Fibroblast of lung (primary cell): ENCODE results near the gene PRMT5. TPM values are rescaled to one million over a fixed set of nuclear protein-coding genes. Genes with fewer than 3 reads are reported as not detected.
A peak's percentile ranks its signal among the peaks of the same experiment; 100 is the strongest.

ENCODE experiments used
- DNase-seq, 2 donors: peaks; one replicate each; pipeline versions ENCODE4 v3.0.0 to v3.0.0-alpha.2; 2010; ENCODE audit warnings: low read depth in 2 of 2
- H2AFZ ChIP-seq: 2 replicates; pipeline ENCODE4 v1.5.1; 2012; ENCODE audit warnings: low read length, control low read depth, inconsistent platforms
- H3K27ac ChIP-seq: 2 replicates; pipeline ENCODE4 v1.5.1; 2011; ENCODE audit warnings: low read length, control low read depth; ENCODE audit not compliant: insufficient read depth
- H3K27me3 ChIP-seq: 2 replicates; pipeline ENCODE4 v1.5.1; 2011; ENCODE audit warnings: mild to moderate bottlenecking, low read length; ENCODE audit not compliant: control insufficient read depth, insufficient read depth
- H3K36me3 ChIP-seq: 2 replicates; pipeline ENCODE4 v1.5.1; 2011; ENCODE audit warnings: low read length; ENCODE audit not compliant: control insufficient read depth, insufficient read depth
- H3K4me1 ChIP-seq: 2 replicates; pipeline ENCODE4 v1.5.1; 2011; ENCODE audit warnings: low read length; ENCODE audit not compliant: control insufficient read depth, insufficient read depth; ENCODE audit errors: extremely low read depth
- H3K4me2 ChIP-seq: 2 replicates; pipeline ENCODE4 v1.5.1; 2011; ENCODE audit warnings: low read length, control low read depth; ENCODE audit not compliant: insufficient read depth; ENCODE audit errors: extremely low read depth
- H3K4me3 ChIP-seq, 4 experiments: fragments of 200-600 bp in 1 of 4; sonication (generic) in 1 of 4; replicated peaks in 1 of 4; 2 replicates each; pipeline ENCODE4 v1.5.1; 2011 to 2016; ENCODE audit warnings: low read length in 4 of 4, low read depth in 3 of 4, mild to moderate bottlenecking in 3 of 4, control low read depth in 2 of 4, inconsistent platforms in 1 of 4, mixed read lengths in 1 of 4; ENCODE audit not compliant: insufficient read depth in 1 of 4; ENCODE audit errors: control extremely low read depth in 1 of 4
- H3K79me2 ChIP-seq: 2 replicates; pipeline ENCODE4 v1.5.1; 2012; ENCODE audit warnings: mild to moderate bottlenecking, low read length, inconsistent platforms; ENCODE audit not compliant: control insufficient read depth, insufficient read depth
- H3K9ac ChIP-seq: 2 replicates; pipeline ENCODE4 v1.5.1; 2011; ENCODE audit warnings: mild to moderate bottlenecking, low read length, control low read depth; ENCODE audit not compliant: insufficient read depth
- H3K9me3 ChIP-seq: 2 replicates; pipeline ENCODE4 v1.5.1; 2012; ENCODE audit warnings: low read depth, low read length; ENCODE audit not compliant: control insufficient read depth, insufficient read depth
- H4K20me1 ChIP-seq: 2 replicates; pipeline ENCODE4 v1.5.1; 2011; ENCODE audit warnings: low read length; ENCODE audit not compliant: control insufficient read depth, insufficient read depth; ENCODE audit errors: extremely low read depth
- CTCF ChIP-seq, 2 donors: IDR thresholded peaks in 1 of 2; conservative IDR thresholded peaks in 1 of 2; 1 replicate in 1 of 2; 2 replicates in 1 of 2; pipeline ENCODE4 v1.5.1; 2011 to 2012; ENCODE audit warnings: low read length in 2 of 2, control low read depth in 1 of 2, inconsistent platforms in 1 of 2, low read depth in 1 of 2, mild to moderate bottlenecking in 1 of 2
- EZH2 ChIP-seq: IDR thresholded peaks from 2 replicates; pipeline ENCODE4 v1.5.1; 2012; ENCODE audit warnings: low read length, control low read depth, mild to moderate bottlenecking; ENCODE audit errors: missing control alignments
- polyA plus RNA-seq, 2 donors: library from polyadenylated mRNA; depleted of rRNA in 1 of 2; stranded (reverse) in 1 of 2; unstranded in 1 of 2; fragments of >200 nt; gene quantifications; 2 replicates each; pipeline ENCODE4 v1.2.1, GENCODE V29; 2011 to 2012; ENCODE audit warnings: missing spikeins in 1 of 2
- total RNA-seq: library from RNA; depleted of rRNA; stranded (reverse); fragments of >200 nt; gene quantifications from 2 replicates; pipeline ENCODE4 v1.2.1, GENCODE V29; 2014

PRMT5 gene
- total and polyA plus RNA-seq, 2 donors (not counting 1 experiment from before 2014, with no cell fraction given): 54.8 to 91.7 TPM

- Histone ChIP-seq H3K4me1 (peaks cover 10% of the 10 kb centered on the region), H3K27me3 (no peaks in the 10 kb centered on the region), H3K4me3 (no peak overlapping the region), H2AFZ (no peak overlapping the region), H3K9ac (no peak overlapping the region), H3K36me3 (peaks cover 25% of the 10 kb centered on the region), H3K79me2 (no peaks in the 10 kb centered on the region), H4K20me1 (no peaks in the 10 kb centered on the region), H3K4me2 (no peak overlapping the region), H3K9me3 (no peaks in the 10 kb centered on the region), H3K27ac (no peak overlapping the region)
- no peak for DNase-seq
- TF ChIP-seq EZH2: no peak
- no peak for TF ChIP-seq CTCF (conservative IDR thresholded peaks at IDR 0.05 in 1 of 2, IDR thresholded peaks at IDR 0.05 in 1 of 2; ENCODE audit: low read depth in 1 of 2, low read length in 2 of 2)
Measured at GRCh38 chr14:22901799-22902198, 27.4 kb downstream of the PRMT5 start.

GRCh38 chr14:22900081-22900799, 28.9 kb downstream of the PRMT5 start:
- Histone ChIP-seq H2AFZ (no peak overlapping the region), H3K4me1 (peaks cover 10% of the 10 kb centered on the region), H4K20me1 (no peaks in the 10 kb centered on the region), H3K4me3 (no peak overlapping the region), H3K79me2 (no peaks in the 10 kb centered on the region), H3K4me2 (no peak overlapping the region), H3K27me3 (no peaks in the 10 kb centered on the region), H3K36me3 (peaks cover 19% of the 10 kb centered on the region), H3K9me3 (no peaks in the 10 kb centered on the region), H3K9ac (no peak overlapping the region), H3K27ac (peak overlapping the region; percentile 13)
- TF ChIP-seq EZH2: no peak
- TF ChIP-seq CTCF (conservative IDR thresholded peaks at IDR 0.05 in 1 of 2, IDR thresholded peaks at IDR 0.05 in 1 of 2; ENCODE audit: low read depth in 1 of 2, low read length in 2 of 2): peak; percentile 63 to 71
- DNase-seq: peak; percentile 66 to 81

- H3K27me3 ChIP-seq: no peaks in the 10 kb centered on the region
- DNase-seq: peak; percentile 57 to 83
- peak overlapping the region; percentile 13 for H3K4me2 ChIP-seq
- no peaks in the 10 kb centered on the region for H3K79me2 ChIP-seq
- no peak overlapping the region for H2AFZ ChIP-seq
- no peak overlapping the region for H3K4me3 ChIP-seq
- peaks cover 12% of the 10 kb centered on the region for H3K36me3 ChIP-seq
- H3K27ac ChIP-seq: peak overlapping the region; percentile 13
- H3K9ac ChIP-seq: no peak overlapping the region
- H3K9me3 ChIP-seq: no peaks in the 10 kb centered on the region
- no peak for TF ChIP-seq CTCF (conservative IDR thresholded peaks at IDR 0.05 in 1 of 2, IDR thresholded peaks at IDR 0.05 in 1 of 2; ENCODE audit: low read depth in 1 of 2, low read length in 2 of 2)
- TF ChIP-seq EZH2: no peak
- peaks cover 10% of the 10 kb centered on the region for H3K4me1 ChIP-seq
- no peaks in the 10 kb centered on the region for H4K20me1 ChIP-seq
Measured at GRCh38 chr14:22898302-22899090, 30.7 kb downstream of the PRMT5 start.
